Neural progenitor cell (in vitro differentiated cells): ENCODE results near the gene GNG7.

Experiments used
- EZH2 ChIP-seq: fragments of 200-600 bp; sonication (generic); IDR thresholded peaks from 2 replicates; pipeline ENCODE4 v1.6.1; 2017; ENCODE audit warnings: antibody characterized with exemption, mild to moderate bottlenecking, moderate library complexity
- EZH2phosphoT487 ChIP-seq: fragments of 200-600 bp; sonication (generic); IDR thresholded peaks from 2 replicates; pipeline ENCODE4 v1.6.1; 2017; ENCODE audit warnings: antibody characterized with exemption
- TF ChIP-seq, protein P1 (sequence below): fragments of 200-600 bp; sonication (generic); IDR thresholded peaks from 2 replicates; pipeline ENCODE4 v1.5.1; 2017; ENCODE audit warnings: antibody characterized with exemption, mild to moderate bottlenecking

DNA sequence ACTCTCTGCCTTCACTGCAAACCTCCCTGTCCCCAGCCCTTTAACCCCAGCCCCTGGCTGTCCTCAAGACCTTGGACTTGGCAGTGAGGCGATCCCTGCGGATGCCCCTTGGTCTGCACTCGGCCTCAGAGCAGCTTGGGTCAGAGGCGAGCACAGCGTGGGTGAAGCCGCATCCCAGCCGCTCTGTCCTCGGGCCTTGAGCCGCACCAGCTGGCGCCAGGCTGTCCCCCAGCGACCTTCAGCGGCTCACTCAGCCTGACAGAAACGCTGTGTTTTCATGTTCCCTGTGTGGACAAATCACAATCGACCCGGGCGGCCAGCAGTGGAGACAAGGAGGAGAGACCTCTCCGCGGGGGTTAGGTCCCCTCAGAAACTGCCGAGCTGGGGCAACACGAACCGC, 52.0 kb downstream of the GNG7 start:
- TF ChIP-seq, protein P1, sequence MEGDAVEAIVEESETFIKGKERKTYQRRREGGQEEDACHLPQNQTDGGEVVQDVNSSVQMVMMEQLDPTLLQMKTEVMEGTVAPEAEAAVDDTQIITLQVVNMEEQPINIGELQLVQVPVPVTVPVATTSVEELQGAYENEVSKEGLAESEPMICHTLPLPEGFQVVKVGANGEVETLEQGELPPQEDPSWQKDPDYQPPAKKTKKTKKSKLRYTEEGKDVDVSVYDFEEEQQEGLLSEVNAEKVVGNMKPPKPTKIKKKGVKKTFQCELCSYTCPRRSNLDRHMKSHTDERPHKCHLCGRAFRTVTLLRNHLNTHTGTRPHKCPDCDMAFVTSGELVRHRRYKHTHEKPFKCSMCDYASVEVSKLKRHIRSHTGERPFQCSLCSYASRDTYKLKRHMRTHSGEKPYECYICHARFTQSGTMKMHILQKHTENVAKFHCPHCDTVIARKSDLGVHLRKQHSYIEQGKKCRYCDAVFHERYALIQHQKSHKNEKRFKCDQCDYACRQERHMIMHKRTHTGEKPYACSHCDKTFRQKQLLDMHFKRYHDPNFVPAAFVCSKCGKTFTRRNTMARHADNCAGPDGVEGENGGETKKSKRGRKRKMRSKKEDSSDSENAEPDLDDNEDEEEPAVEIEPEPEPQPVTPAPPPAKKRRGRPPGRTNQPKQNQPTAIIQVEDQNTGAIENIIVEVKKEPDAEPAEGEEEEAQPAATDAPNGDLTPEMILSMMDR, result no peak
- TF ChIP-seq EZH2, result no peak
- TF ChIP-seq EZH2phosphoT487, result no peak
